Transverse colon (tissue), 4 donors: ENCODE measurements around the gene ZDHHC24. TPM values are rescaled to one million over a fixed set of nuclear protein-coding genes. Genes with fewer than 3 reads are reported as not detected.

Experiments
- DNase-seq: peaks from one replicate; pipeline ENCODE4 v3.0.0-alpha.2; 2019
- H3K27ac ChIP-seq, 4 donors: fragments of 200-600 bp; sonication (generic); 2 replicates each; pipeline ENCODE4 v1.5.1; 2016 to 2018; ENCODE audit warnings: inconsistent platforms in 4 of 4
- H3K27me3 ChIP-seq: fragments of 200-600 bp; sonication (generic); 2 replicates; pipeline ENCODE4 v1.5.1; 2017; ENCODE audit warnings: inconsistent platforms
- H3K36me3 ChIP-seq, 4 donors: fragments of 200-600 bp; sonication (generic); 2 replicates each; pipeline ENCODE4 v1.5.1; 2017 to 2019; ENCODE audit warnings: inconsistent platforms in 4 of 4
- H3K4me1 ChIP-seq, 4 donors: fragments of 200-600 bp; sonication (generic); 2 replicates each; pipeline ENCODE4 v1.5.1; 2017 to 2020; ENCODE audit warnings: inconsistent platforms in 4 of 4
- H3K4me3 ChIP-seq, 4 donors: fragments of 200-600 bp; sonication (generic); 1 replicate in 1 of 4; 2 replicates in 3 of 4; pipeline versions ENCODE4 v1.5.1 to v1.6.1; 2017 to 2019; ENCODE audit warnings: inconsistent platforms in 4 of 4
- H3K9me3 ChIP-seq, 2 donors: fragments of 200-600 bp; sonication (generic); 2 replicates each; pipeline ENCODE4 v1.5.1; 2017 to 2019; ENCODE audit warnings: inconsistent platforms in 2 of 2
- CTCF ChIP-seq, 5 experiments: fragments of 200-600 bp in 3 of 5; fragments of 450-650 bp in 2 of 5; sonication (generic) in 3 of 5; IDR thresholded peaks; 1 replicate in 2 of 5; 2 replicates in 3 of 5; pipeline ENCODE4 v1.5.1; 2016 to 2017; ENCODE audit warnings: antibody characterized with exemption in 5 of 5, inconsistent platforms in 3 of 5, mild to moderate bottlenecking in 2 of 5, moderate library complexity in 1 of 5
- EP300 ChIP-seq: sonication (generic); formaldehyde crosslinking; IDR thresholded peaks from one replicate; pipeline ENCODE4 v1.6.1; 2017; ENCODE audit warnings: antibody characterized with exemption, low read depth
- POLR2A ChIP-seq: fragments of 450-650 bp; IDR thresholded peaks from one replicate; pipeline ENCODE4 v1.6.1; 2016; ENCODE audit warnings: antibody characterized with exemption, mild to moderate bottlenecking, moderate library complexity
- POLR2AphosphoS5 ChIP-seq, 3 donors: sonication (generic); formaldehyde crosslinking; IDR thresholded peaks; one replicate each; pipeline ENCODE4 v1.6.1; 2016; ENCODE audit warnings: antibody characterized with exemption in 3 of 3
- WGBS, 2 donors: methylation state at CpG; one replicate each; pipeline ENCODE4 v1.1.5; 2018; ENCODE audit warnings: low coverage in 1 of 2; 5-methylcytosine and 5-hydroxymethylcytosine counted together
- in situ Hi-C, 4 donors: fragments of 200-750 bp; cut with MboI; loops; one replicate each; pipeline versions ENCODE4 v1.15.0 to v1.15.1; 2017; ENCODE audit warnings: low sequenced_read_pairs in 3 of 4, low pct_ligation_motif_present in 1 of 4, low pct_unique_long_range_greater_than_20kb in 1 of 4
- intact Hi-C: fragments of 100-400 bp; cut with DNase I; formaldehyde crosslinking; loops from one replicate; pipeline ENCODE4 v1.15.1; 2023; ENCODE audit warnings: low total_unique reads
- total RNA-seq, 4 donors: library from RNA; depleted of rRNA; stranded (reverse); fragments of >200 nt; gene quantifications; one replicate each; pipeline ENCODE4 v1.1.0, GENCODE V29; 2016

ZDHHC24 gene
- total RNA-seq, 4 donors from 2014 or later = 12.1 to 34.4 (median 13.8) TPM

GRCh38 chr11:66568124-66568916 lies 22.5 kb upstream of the ZDHHC24 start, which contains the start of gene CTSF:
Gene CTSF (minus strand): TSS chr11:66568606. CDS start chr11:66568486, 120 bp downstream.
- no peaks in the 10 kb centered on the region for H3K9me3 ChIP-seq
- H3K27me3 ChIP-seq = peaks cover 17% of the 10 kb centered on the region
- peaks cover 5 to 18% (median 13%) of the 10 kb centered on the region in 4 donors for H3K4me1 ChIP-seq
- WGBS, 2 donors = 20% methylated on average over 38 of the region's 77 CpGs; no CpG with 5 or more reads in 1 of the 2 donors
- TF ChIP-seq POLR2A (no peak), CTCF (IDR thresholded peaks at IDR 0.05) (no peak), POLR2AphosphoS5 (IDR thresholded peaks at IDR 0.05) (peak in 1 of 3 donors; percentile 29), EP300 (no peak)
- intact Hi-C loops (no loop called here), in situ Hi-C loops (loop anchor here in 2 of 4 donors (10.0 to 25.0 kb wide), 2 partner anchors 164 to 269 kb away; partner anchors contain the start of gene RCE1 (in 1 of the 2))
- no peaks in the 10 kb centered on the region for H3K36me3 ChIP-seq
- H3K4me3 ChIP-seq = peak within 1 kb of the TSS; percentile 55 to 72 (median 59)
- peak within 1 kb of the TSS in 3 of 4 donors; percentile 28 to 72 (median 53) for H3K27ac ChIP-seq
- peak; percentile 85 for DNase-seq

- Histone ChIP-seq H3K4me3 (peak overlapping the region; percentile 55 to 72 (median 59)), H3K27me3 (peaks cover 11% of the 10 kb centered on the region), H3K4me1 (peaks cover 5 to 18% (median 13%) of the 10 kb centered on the region in 4 donors), H3K9me3 (no peaks in the 10 kb centered on the region), H3K27ac (peak overlapping the region in 3 of 4 donors; percentile 28 to 72 (median 53)), H3K36me3 (no peaks in the 10 kb centered on the region)
- intact Hi-C loops (no loop called here), in situ Hi-C loops (loop anchor here in 2 of 4 donors (10.0 to 25.0 kb wide), 2 partner anchors 163 to 270 kb away; partner anchors contain the start of gene RCE1 (in 1 of the 2))
- 71% methylated on average over 14 of the region's 15 CpGs; no CpG with 5 or more reads in 1 of the 2 donors for WGBS, 2 donors
- no peak for DNase-seq
- no peak for TF ChIP-seq POLR2A
- TF ChIP-seq CTCF (IDR thresholded peaks at IDR 0.05) = no peak
- TF ChIP-seq POLR2AphosphoS5 (IDR thresholded peaks at IDR 0.05) = no peak
- TF ChIP-seq EP300 = no peak
Observed at GRCh38 chr11:66567787-66568123, 21.9 kb upstream of the ZDHHC24 start.

GRCh38 chr11:66566221-66566620 lies 20.4 kb upstream of the ZDHHC24 start:
- H3K9me3 ChIP-seq = no peaks in the 10 kb centered on the region
- in situ Hi-C loops = loop anchor here in 2 of 4 donors (10.0 to 25.0 kb wide), 2 partner anchors 161 to 271 kb away; partner anchors contain the start of gene RCE1 (in 1 of the 2)
- no peak for DNase-seq
- intact Hi-C loops = no loop called here
- peaks cover 11% of the 10 kb centered on the region for H3K27me3 ChIP-seq
- no peak overlapping the region for H3K27ac ChIP-seq
- H3K4me3 ChIP-seq = no peak overlapping the region
- TF ChIP-seq CTCF (IDR thresholded peaks at IDR 0.05) (no peak), POLR2A (no peak), POLR2AphosphoS5 (IDR thresholded peaks at IDR 0.05) (no peak), EP300 (no peak)
- 66 to 99% methylated on average over 2 to 8 of the region's 8 CpGs for WGBS, 2 donors
- peaks cover 5 to 18% (median 13%) of the 10 kb centered on the region in 4 donors for H3K4me1 ChIP-seq
- H3K36me3 ChIP-seq = no peaks in the 10 kb centered on the region

- in situ Hi-C loops (loop anchor here in 2 of 4 donors (10.0 to 25.0 kb wide), 2 partner anchors 160 to 272 kb away; partner anchors contain the start of gene RCE1 (in 1 of the 2)), intact Hi-C loops (no loop called here)
- Histone ChIP-seq H3K27me3 (peaks cover 11% of the 10 kb centered on the region), H3K4me1 (peaks cover 5 to 18% (median 13%) of the 10 kb centered on the region in 4 donors), H3K4me3 (no peak overlapping the region), H3K36me3 (no peaks in the 10 kb centered on the region), H3K27ac (no peak overlapping the region), H3K9me3 (no peaks in the 10 kb centered on the region)
- WGBS, 2 donors = 83% methylated on average over 5 of the region's 5 CpGs; no CpG with 5 or more reads in 1 of the 2 donors
- no peak for DNase-seq
- TF ChIP-seq POLR2A = no peak
- no peak for TF ChIP-seq EP300
- TF ChIP-seq CTCF (IDR thresholded peaks at IDR 0.05) = no peak
- TF ChIP-seq POLR2AphosphoS5 (IDR thresholded peaks at IDR 0.05) = no peak
Observed at GRCh38 chr11:66564984-66565383, 19.1 kb upstream of the ZDHHC24 start.
